Activated T-helper 1 cell treated with Interleukin-2 at 50 U/mL for 16 hours (primary cell): ENCODE measurements around the gene SERPINB13.

ENCODE experiments used
- DNase-seq: peaks from one replicate; pipeline ENCODE4 v3.0.0-alpha.2; 2020; ENCODE audit warnings: low read depth

The SERPINB13 gene

GRCh38 chr18:63648241-63648640 lies 61.1 kb downstream of the SERPINB13 start:
- no peak for DNase-seq
